Measurements from ENCODE around the gene TADA3. TPM values are rescaled to one million over a fixed set of nuclear protein-coding genes. Genes with fewer than 3 reads are reported as not detected.

Gene TADA3
- total and polyA plus RNA-seq, 9 of the 15 experiments (the other 6 are each of a cell fraction or from before 2014, with no cell fraction given): 4.1 to 110 (median 74.8) TPM

- peak; percentile 80; the same call in 1 of the 2 replicates for TF ChIP-seq BCOR (IDR thresholded peaks at IDR 0.05)
- 0 out of 2 replicates have a peak, but pooled peaks have one; percentile 23 for TF ChIP-seq HDGF (IDR thresholded peaks at IDR 0.05)
- TF ChIP-seq MITF (IDR thresholded peaks at IDR 0.05): no peak
- peak; percentile 93 for TF ChIP-seq TFE3 (CRISPR knock-in tag; IDR thresholded peaks at IDR 0.05)
- TF ChIP-seq ZNF75A (CRISPR knock-in tag; IDR thresholded peaks at IDR 0.05): no peak
- peak; percentile 86 for TF ChIP-seq USF1 (CRISPR knock-in tag; IDR thresholded peaks at IDR 0.05)
- no peak for TF ChIP-seq JUNB (CRISPR knock-in tag; conservative IDR thresholded peaks at IDR 0.05)
- no peak for TF ChIP-seq RBM15 (IDR thresholded peaks at IDR 0.05; ENCODE audit: insufficient read depth, low read length)
- no peak for TF ChIP-seq HDAC3 (IDR thresholded peaks at IDR 0.05; ENCODE audit: borderline replicate concordance, partially characterized antibody)
- peak; percentile 72 for TF ChIP-seq USF2 (CRISPR knock-in tag; IDR thresholded peaks at IDR 0.05)
- no peak for TF ChIP-seq ZFP36 (IDR thresholded peaks at IDR 0.05; ENCODE audit: low read depth, low read length, partially characterized antibody)
- TF ChIP-seq HNRNPH1 (optimal IDR thresholded peaks at IDR 0.05; ENCODE audit: low read depth, low read length): no peak
- TF ChIP-seq PYGO2 (tag; IDR thresholded peaks at IDR 0.05): no peak
- TF ChIP-seq HMG20B (CRISPR knock-in tag; IDR thresholded peaks at IDR 0.05): no peak
- TF ChIP-seq PHB2 (IDR thresholded peaks at IDR 0.05; ENCODE audit: low read depth): no peak
- TF ChIP-seq ZNF445 (CRISPR knock-in tag; IDR thresholded peaks at IDR 0.05; ENCODE audit: low read depth): no peak
- no peak for TF ChIP-seq ZNF174 (CRISPR knock-in tag; IDR thresholded peaks at IDR 0.05)
These were observed 21.9 kb downstream of the TADA3 start (continued) for GRCh38 chr3:9770276-9770812.

Measured in K562 (cell line).